ENCODE measurements around the gene PAXIP1.
"Not testable (repeated sequence)": the region's sequence is repeated elsewhere in the genome, so short reads cannot be mapped to it uniquely, and the experiment has no call there.

PAXIP1 gene

GRCh38 chr7:154934353-154934952 is 68.5 kb downstream of the PAXIP1 start:
- H3K36me3 ChIP-seq (ENCODE audit: control insufficient read depth in 2 of 2, insufficient read depth in 1 of 2, low read length in 2 of 2); H3K9me3 ChIP-seq (ENCODE audit: control insufficient read depth, insufficient read depth, low read depth, low read length); POLR2A ChIA-PET; H3K4me1 ChIP-seq (ENCODE audit: control insufficient read depth, insufficient read depth, low read length); H3K27ac ChIP-seq (ENCODE audit: extremely low read depth, low read depth, low read length); CTCF ChIA-PET; H3K4me3 ChIP-seq (ENCODE audit: low read depth, low read length): not testable (repeated sequence)
- TF ChIP-seq ZNF585B (tag by site-specific recombination; IDR thresholded peaks at IDR 0.05) (peak; percentile 97), TRIM28 (IDR thresholded peaks at IDR 0.05; ENCODE audit: borderline replicate concordance, low read length) (peak; percentile 62; the same call in 1 of the 2 replicates), SETDB1 (IDR thresholded peaks at IDR 0.05; ENCODE audit: insufficient read length, low read length) (peak; percentile 69)

GRCh38 chr7:154931906-154932305 is 71.0 kb downstream of the PAXIP1 start:
- TF ChIP-seq KLF1 (tag by site-specific recombination; IDR thresholded peaks at IDR 0.05): no peak
- TF ChIP-seq CTCF (tag by site-specific recombination; IDR thresholded peaks at IDR 0.05): no peak
- TF ChIP-seq KLF8 (tag by site-specific recombination; IDR thresholded peaks at IDR 0.05): no peak
- no peak for TF ChIP-seq SALL2 (tag by site-specific recombination; IDR thresholded peaks at IDR 0.05; ENCODE audit: borderline replicate concordance)
- TF ChIP-seq ZNF26 (tag by site-specific recombination; IDR thresholded peaks at IDR 0.05): no peak
- TF ChIP-seq ZSCAN18 (tag by site-specific recombination; IDR thresholded peaks at IDR 0.05): no peak
- TF ChIP-seq PRDM4 (tag by site-specific recombination; IDR thresholded peaks at IDR 0.05): no peak
- TF ChIP-seq FEZF1 (tag by site-specific recombination; IDR thresholded peaks at IDR 0.05): no peak
- no peak for TF ChIP-seq SP2 (tag by site-specific recombination; IDR thresholded peaks at IDR 0.05)
- TF ChIP-seq PRDM1 (tag by site-specific recombination; IDR thresholded peaks at IDR 0.05): no peak
- no peak for TF ChIP-seq ZNF701 (tag by site-specific recombination; IDR thresholded peaks at IDR 0.05)
- no peak for TF ChIP-seq ZNF37A (tag by site-specific recombination; IDR thresholded peaks at IDR 0.05)
- no peak for TF ChIP-seq ZNF18 (tag by site-specific recombination; IDR thresholded peaks at IDR 0.05)
- TF ChIP-seq ZNF610 (tag by site-specific recombination; IDR thresholded peaks at IDR 0.05; ENCODE audit: borderline replicate concordance): no peak
- no peak for TF ChIP-seq AEBP2 (tag by site-specific recombination; IDR thresholded peaks at IDR 0.05; ENCODE audit: borderline replicate concordance)
- no peak for TF ChIP-seq ZNF777 (tag by site-specific recombination; IDR thresholded peaks at IDR 0.05; ENCODE audit: borderline replicate concordance)
- TF ChIP-seq ZNF146 (tag by site-specific recombination; IDR thresholded peaks at IDR 0.05): no peak
- Histone ChIP-seq H3K36me3 (ENCODE audit: control insufficient read depth in 2 of 2, insufficient read depth in 1 of 2, low read length in 2 of 2) (peaks cover 0 to 3% of the 10 kb centered on the region in 2 experiments; a peak in 1 of 3 replicates), H3K27ac (ENCODE audit: extremely low read depth, low read depth, low read length) (no peak overlapping the region), H3K4me3 (ENCODE audit: low read depth, low read length) (no peak overlapping the region), H3K4me1 (ENCODE audit: control insufficient read depth, insufficient read depth, low read length) (no peaks in the 10 kb centered on the region), H3K9me3 (ENCODE audit: control insufficient read depth, insufficient read depth, low read depth, low read length) (no peaks in the 10 kb centered on the region)
- CTCF ChIA-PET: no interaction called here
- POLR2A ChIA-PET: no interaction called here
